ENCODE measurements around the gene PLEKHH2.

The PLEKHH2 gene

DNA sequence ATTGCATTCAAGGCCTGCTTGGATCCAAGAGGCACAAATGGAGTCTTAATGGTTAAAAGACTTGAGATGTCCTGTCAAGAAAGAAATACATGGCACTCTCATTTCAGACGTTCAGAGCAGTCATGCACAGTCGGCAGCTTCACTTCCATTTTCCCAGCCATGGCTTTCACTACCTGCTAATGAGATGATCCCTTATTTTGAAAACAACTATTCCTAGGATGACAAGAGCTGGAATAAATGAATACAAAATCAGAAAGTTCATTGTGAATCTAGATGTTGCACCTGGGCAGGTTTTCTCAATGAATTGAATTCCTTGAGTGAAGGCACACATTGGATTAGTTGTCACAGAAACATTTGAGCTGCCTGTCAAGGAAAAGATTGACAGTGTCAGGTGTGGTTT lies 175.9 kb downstream of the PLEKHH2 start:
- DNase-seq, result no peak
- Mint-ChIP-seq H3K4me3 (no peak overlapping the region), H3K4me1 (no peaks in the 10 kb centered on the region), H3K27ac (no peak overlapping the region), H3K36me3 (ENCODE audit: low read depth) (no peaks in the 10 kb centered on the region), H3K9me3 (no peaks in the 10 kb centered on the region), H3K27me3 (no peaks in the 10 kb centered on the region)
- ATAC-seq, result no peak

DNA sequence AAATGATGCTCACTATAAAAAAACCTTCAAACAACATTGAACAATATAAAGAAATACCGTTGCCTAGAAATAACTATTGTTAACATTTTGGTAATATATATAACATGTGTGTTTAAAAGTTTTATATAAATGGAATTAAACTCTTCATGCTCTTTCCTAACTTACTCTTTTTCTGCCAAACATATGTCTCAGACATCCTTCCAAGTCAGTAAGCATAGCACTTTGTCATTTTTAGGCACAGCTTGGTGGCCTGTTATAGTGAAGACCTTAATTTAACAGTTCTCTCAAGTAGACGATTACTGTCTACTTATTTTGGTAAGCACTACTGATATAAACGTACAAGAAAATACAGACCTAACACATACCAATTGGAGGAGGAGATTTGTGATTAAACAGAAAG lies 177.7 kb downstream of the PLEKHH2 start:
- Mint-ChIP-seq H3K4me1 (peaks cover 13% of the 10 kb centered on the region), H3K9me3 (no peaks in the 10 kb centered on the region), H3K36me3 (ENCODE audit: low read depth) (no peaks in the 10 kb centered on the region), H3K4me3 (no peak overlapping the region), H3K27me3 (no peaks in the 10 kb centered on the region), H3K27ac (no peak overlapping the region)
- no peak for DNase-seq
- no peak for ATAC-seq

All from activated naive CD8-positive, alpha-beta T cell treated with anti-CD3 and anti-CD28 coated beads, Interleukin-2, amount 50 U/mL, for 24 hours (primary cell).